Measurements from ENCODE around the gene HES2.

DNA sequence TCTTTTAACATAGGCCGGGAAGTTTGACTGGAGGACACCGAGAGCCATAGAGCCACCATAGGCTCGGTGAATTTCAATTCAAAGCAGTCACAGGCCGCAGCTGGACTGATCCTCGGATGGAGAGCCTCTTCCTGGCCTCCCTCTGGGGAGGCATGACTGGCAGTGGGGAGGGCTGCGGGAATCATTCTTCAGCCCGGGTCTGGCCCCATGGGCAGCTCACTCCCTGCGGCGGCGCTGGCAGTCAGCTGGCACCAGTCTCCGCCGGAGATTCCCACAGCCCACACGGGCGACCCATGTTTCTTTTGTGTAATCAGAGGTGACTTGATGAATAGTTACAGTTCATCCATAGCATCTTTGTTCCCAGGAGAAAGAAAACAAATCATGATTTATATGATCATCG is 15.4 kb upstream of the HES2 start:
- TF ChIP-seq, protein P1, sequence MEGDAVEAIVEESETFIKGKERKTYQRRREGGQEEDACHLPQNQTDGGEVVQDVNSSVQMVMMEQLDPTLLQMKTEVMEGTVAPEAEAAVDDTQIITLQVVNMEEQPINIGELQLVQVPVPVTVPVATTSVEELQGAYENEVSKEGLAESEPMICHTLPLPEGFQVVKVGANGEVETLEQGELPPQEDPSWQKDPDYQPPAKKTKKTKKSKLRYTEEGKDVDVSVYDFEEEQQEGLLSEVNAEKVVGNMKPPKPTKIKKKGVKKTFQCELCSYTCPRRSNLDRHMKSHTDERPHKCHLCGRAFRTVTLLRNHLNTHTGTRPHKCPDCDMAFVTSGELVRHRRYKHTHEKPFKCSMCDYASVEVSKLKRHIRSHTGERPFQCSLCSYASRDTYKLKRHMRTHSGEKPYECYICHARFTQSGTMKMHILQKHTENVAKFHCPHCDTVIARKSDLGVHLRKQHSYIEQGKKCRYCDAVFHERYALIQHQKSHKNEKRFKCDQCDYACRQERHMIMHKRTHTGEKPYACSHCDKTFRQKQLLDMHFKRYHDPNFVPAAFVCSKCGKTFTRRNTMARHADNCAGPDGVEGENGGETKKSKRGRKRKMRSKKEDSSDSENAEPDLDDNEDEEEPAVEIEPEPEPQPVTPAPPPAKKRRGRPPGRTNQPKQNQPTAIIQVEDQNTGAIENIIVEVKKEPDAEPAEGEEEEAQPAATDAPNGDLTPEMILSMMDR (IDR thresholded peaks at IDR 0.05), result no peak
- TF ChIP-seq POLR2A (IDR thresholded peaks at IDR 0.05), result no peak
